Suprapubic skin (tissue), 3 donors: Measurements from ENCODE around the gene FGF7.

ENCODE experiments used
- EP300 ChIP-seq: sonication (generic); formaldehyde crosslinking; IDR thresholded peaks from one replicate; pipeline ENCODE4 v1.6.1; 2017; ENCODE audit warnings: antibody characterized with exemption
- TF ChIP-seq, protein P1 (sequence below), 2 donors: fragments of 200-600 bp in 1 of 2; fragments of 450-650 bp in 1 of 2; sonication (generic) in 1 of 2; IDR thresholded peaks; one replicate each; pipeline ENCODE4 v1.5.1; 2016 to 2019; ENCODE audit warnings: antibody characterized with exemption in 2 of 2, mild to moderate bottlenecking in 1 of 2, moderate library complexity in 1 of 2

DNA sequence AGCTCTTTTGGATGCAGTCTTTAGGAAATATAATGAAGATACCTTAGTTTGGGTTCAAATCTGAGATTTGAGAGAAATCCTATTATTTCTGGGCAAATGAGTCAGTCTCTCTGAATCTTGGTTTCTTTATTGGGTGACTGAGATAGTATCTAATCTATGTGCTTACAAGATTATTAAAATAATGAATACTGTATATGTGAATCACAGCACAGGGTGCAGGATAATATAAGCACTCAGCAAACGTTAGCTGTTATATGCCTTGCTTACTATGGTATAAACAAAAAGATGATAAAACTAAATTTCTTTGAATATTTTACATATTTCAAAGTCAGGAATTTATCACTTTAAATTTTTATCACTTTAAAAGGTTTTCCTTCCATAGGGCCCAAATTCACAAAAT, 29.6 kb downstream of the FGF7 start:
- TF ChIP-seq, protein P1, sequence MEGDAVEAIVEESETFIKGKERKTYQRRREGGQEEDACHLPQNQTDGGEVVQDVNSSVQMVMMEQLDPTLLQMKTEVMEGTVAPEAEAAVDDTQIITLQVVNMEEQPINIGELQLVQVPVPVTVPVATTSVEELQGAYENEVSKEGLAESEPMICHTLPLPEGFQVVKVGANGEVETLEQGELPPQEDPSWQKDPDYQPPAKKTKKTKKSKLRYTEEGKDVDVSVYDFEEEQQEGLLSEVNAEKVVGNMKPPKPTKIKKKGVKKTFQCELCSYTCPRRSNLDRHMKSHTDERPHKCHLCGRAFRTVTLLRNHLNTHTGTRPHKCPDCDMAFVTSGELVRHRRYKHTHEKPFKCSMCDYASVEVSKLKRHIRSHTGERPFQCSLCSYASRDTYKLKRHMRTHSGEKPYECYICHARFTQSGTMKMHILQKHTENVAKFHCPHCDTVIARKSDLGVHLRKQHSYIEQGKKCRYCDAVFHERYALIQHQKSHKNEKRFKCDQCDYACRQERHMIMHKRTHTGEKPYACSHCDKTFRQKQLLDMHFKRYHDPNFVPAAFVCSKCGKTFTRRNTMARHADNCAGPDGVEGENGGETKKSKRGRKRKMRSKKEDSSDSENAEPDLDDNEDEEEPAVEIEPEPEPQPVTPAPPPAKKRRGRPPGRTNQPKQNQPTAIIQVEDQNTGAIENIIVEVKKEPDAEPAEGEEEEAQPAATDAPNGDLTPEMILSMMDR (IDR thresholded peaks at IDR 0.05): no peak
- TF ChIP-seq EP300: no peak
